OCI-LY7 (cell line): ENCODE results near the gene KLF15. TPM values are rescaled to one million over a fixed set of nuclear protein-coding genes. Genes with fewer than 3 reads are reported as not detected.

Experiments
- BruUV-seq: library from RNA; stranded (reverse); fragments of 400-500 nt; replicated peaks from 2 replicates; lab custom pipeline; 2021; lab: Mats Ljungman, UMichigan
- CTCF ChIA-PET: fragments of 300-600 bp; sonication (Branson Sonifier 250); formaldehyde crosslinking; loops from one replicate; lab custom pipeline; 2022; ENCODE audit warnings: antibody characterized with exemption; ENCODE audit not compliant: unreplicated experiment; lab: Charles Lee
- POLR2A ChIA-PET: fragments of 300-600 bp; sonication (Branson Sonifier 250); formaldehyde crosslinking; loops from one replicate; lab custom pipeline; 2022; ENCODE audit warnings: antibody characterized with exemption; lab: Charles Lee
- DNase-seq: peaks from one replicate; pipeline ENCODE4 v3.0.0-alpha.2; 2015; ENCODE audit warnings: low spot score
- H2AFZ ChIP-seq: fragments of 200-600 bp; sonication (generic), shearing (Covaris generic); 2 replicates; pipeline ENCODE4 v1.6.1; 2014; ENCODE audit warnings: mild to moderate bottlenecking, antibody characterized with exemption, low read length, moderate library complexity
- H3K27ac ChIP-seq: fragments of 200-600 bp; sonication (generic); 2 replicates; pipeline ENCODE4 v1.5.1; 2014; ENCODE audit warnings: mixed run types, low read depth, mild to moderate bottlenecking, moderate library complexity, low read length, inconsistent platforms; ENCODE audit not compliant: poor library complexity, severe bottlenecking
- H3K36me3 ChIP-seq: fragments of 200-600 bp; sonication (generic); 2 replicates; pipeline ENCODE4 v1.6.1; 2014; ENCODE audit warnings: mild to moderate bottlenecking, antibody characterized with exemption, low read length, moderate library complexity, mixed read lengths; ENCODE audit not compliant: insufficient read depth
- H3K4me1 ChIP-seq: fragments of 200-600 bp; sonication (generic); 2 replicates; pipeline ENCODE4 v1.5.1; 2014; ENCODE audit warnings: mild to moderate bottlenecking, low read length; ENCODE audit not compliant: insufficient read depth, poor library complexity, severe bottlenecking
- H3K4me2 ChIP-seq: fragments of 200-600 bp; sonication (generic); 2 replicates; pipeline ENCODE4 v1.6.1; 2014; ENCODE audit warnings: mild to moderate bottlenecking, low read length
- H3K4me3 ChIP-seq: fragments of 200-600 bp; sonication (generic); 2 replicates; pipeline ENCODE4 v1.5.1; 2014; ENCODE audit warnings: mild to moderate bottlenecking, low read depth, low read length; ENCODE audit not compliant: poor library complexity, severe bottlenecking
- H3K79me2 ChIP-seq: fragments of 200-600 bp; sonication (generic); 2 replicates; pipeline ENCODE4 v1.6.1; 2016; ENCODE audit warnings: low read depth, mild to moderate bottlenecking, low read length, moderate library complexity, mixed read lengths; ENCODE audit not compliant: insufficient read depth
- H3K9me2 ChIP-seq: fragments of 200-600 bp; sonication (generic); 2 replicates; pipeline ENCODE4 v1.6.1; 2016; ENCODE audit warnings: mild to moderate bottlenecking, low read length, mixed read lengths; ENCODE audit not compliant: insufficient read depth
- H3K9me3 ChIP-seq: fragments of 200-600 bp; sonication (generic); 2 replicates; pipeline ENCODE4 v1.6.1; 2014; ENCODE audit warnings: mild to moderate bottlenecking, mixed run types, low read length, mixed read lengths
- H4K20me1 ChIP-seq: fragments of 200-600 bp; sonication (generic); 2 replicates; pipeline ENCODE4 v1.6.1; 2014; ENCODE audit warnings: mild to moderate bottlenecking, antibody characterized with exemption, low read length, moderate library complexity, mixed read lengths; ENCODE audit not compliant: insufficient read depth
- EZH2phosphoT487 ChIP-seq: fragments of 200-600 bp; sonication (generic); IDR thresholded peaks from 2 replicates; pipeline ENCODE4 v1.6.1; 2018; ENCODE audit warnings: low read depth, borderline replicate concordance, mild to moderate bottlenecking, mixed run types, antibody characterized with exemption, low read length, moderate library complexity, mixed read lengths
- intact Hi-C: fragments of 100-400 bp; cut with micrococcal nuclease; formaldehyde crosslinking; loops from one replicate; pipeline ENCODE4 v1.10.0; 2022; ENCODE audit not compliant: unreplicated experiment
- total RNA-seq, 2 experiments: library from RNA; depleted of rRNA in 1 of 2; stranded (reverse); fragments of >200 nt in 1 of 2; shearing (Covaris generic) in 1 of 2; gene quantifications; 2 replicates each; pipeline ENCODE4 v1.2.3, GENCODE V29; 2014 to 2022
- TF ChIP-seq, protein P1 (sequence below): fragments of 200-600 bp; sonication (generic); conservative IDR thresholded peaks from 2 replicates; pipeline ENCODE4 v1.5.1; 2014; ENCODE audit warnings: mild to moderate bottlenecking, antibody characterized with exemption, low read length, moderate library complexity, mixed read lengths

KLF15 gene
- total RNA-seq, 2 experiments from 2014 or later, result 12.3 to 26.4 TPM

GRCh38 chr3:126306888-126307482, 50.2 kb downstream of the KLF15 start:
- intact Hi-C loops, result no loop called here
- ChIA-PET CTCF (no interaction called here), POLR2A (interaction anchor here (0.9 kb wide), 1 partner anchor 11 kb away, joined by 3 read pairs; no protein-coding TSS in a partner anchor)
- no peaks in the 10 kb centered on the region for H3K79me2 ChIP-seq
- BruUV-seq, result no TSS peak
- DNase-seq, result peak; percentile 23
- H3K36me3 ChIP-seq, result no peaks in the 10 kb centered on the region
- H3K9me2 ChIP-seq, result no peaks in the 10 kb centered on the region
- H3K9me3 ChIP-seq, result peaks cover 8% of the 10 kb centered on the region
- TF ChIP-seq, protein P1, sequence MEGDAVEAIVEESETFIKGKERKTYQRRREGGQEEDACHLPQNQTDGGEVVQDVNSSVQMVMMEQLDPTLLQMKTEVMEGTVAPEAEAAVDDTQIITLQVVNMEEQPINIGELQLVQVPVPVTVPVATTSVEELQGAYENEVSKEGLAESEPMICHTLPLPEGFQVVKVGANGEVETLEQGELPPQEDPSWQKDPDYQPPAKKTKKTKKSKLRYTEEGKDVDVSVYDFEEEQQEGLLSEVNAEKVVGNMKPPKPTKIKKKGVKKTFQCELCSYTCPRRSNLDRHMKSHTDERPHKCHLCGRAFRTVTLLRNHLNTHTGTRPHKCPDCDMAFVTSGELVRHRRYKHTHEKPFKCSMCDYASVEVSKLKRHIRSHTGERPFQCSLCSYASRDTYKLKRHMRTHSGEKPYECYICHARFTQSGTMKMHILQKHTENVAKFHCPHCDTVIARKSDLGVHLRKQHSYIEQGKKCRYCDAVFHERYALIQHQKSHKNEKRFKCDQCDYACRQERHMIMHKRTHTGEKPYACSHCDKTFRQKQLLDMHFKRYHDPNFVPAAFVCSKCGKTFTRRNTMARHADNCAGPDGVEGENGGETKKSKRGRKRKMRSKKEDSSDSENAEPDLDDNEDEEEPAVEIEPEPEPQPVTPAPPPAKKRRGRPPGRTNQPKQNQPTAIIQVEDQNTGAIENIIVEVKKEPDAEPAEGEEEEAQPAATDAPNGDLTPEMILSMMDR, result no peak
- TF ChIP-seq EZH2phosphoT487, result no peak
- H3K4me3 ChIP-seq, result no peak overlapping the region
- H3K4me2 ChIP-seq, result no peak overlapping the region
- no peak overlapping the region for H3K27ac ChIP-seq
- H2AFZ ChIP-seq, result no peak overlapping the region; the same call in 1 of the 2 replicates
- peaks cover 4% of the 10 kb centered on the region for H3K4me1 ChIP-seq
- H4K20me1 ChIP-seq, result no peaks in the 10 kb centered on the region

- POLR2A ChIA-PET, result no interaction called here
- Histone ChIP-seq H3K4me3 (no peak overlapping the region), H3K4me1 (peaks cover 4% of the 10 kb centered on the region), H3K9me2 (no peaks in the 10 kb centered on the region), H3K27ac (no peak overlapping the region), H3K36me3 (no peaks in the 10 kb centered on the region), H3K79me2 (no peaks in the 10 kb centered on the region), H3K4me2 (no peak overlapping the region), H2AFZ (no peak overlapping the region), H4K20me1 (no peaks in the 10 kb centered on the region), H3K9me3 (peaks cover 8% of the 10 kb centered on the region)
- no TSS peak for BruUV-seq
- intact Hi-C loops, result no loop called here
- CTCF ChIA-PET, result no interaction called here
- TF ChIP-seq EZH2phosphoT487, result no peak
- TF ChIP-seq, protein P1, result no peak
- no peak for DNase-seq
These were observed 50.8 kb downstream of the KLF15 start for GRCh38 chr3:126306397-126306796.

- Histone ChIP-seq H3K9me2 (no peaks in the 10 kb centered on the region), H3K79me2 (no peaks in the 10 kb centered on the region), H3K4me1 (peaks cover 4% of the 10 kb centered on the region), H3K36me3 (no peaks in the 10 kb centered on the region), H4K20me1 (no peaks in the 10 kb centered on the region), H2AFZ (no peak overlapping the region), H3K9me3 (peaks cover 8% of the 10 kb centered on the region), H3K27ac (no peak overlapping the region), H3K4me2 (no peak overlapping the region), H3K4me3 (no peak overlapping the region)
- ChIA-PET POLR2A (no interaction called here), CTCF (no interaction called here)
- no peak for DNase-seq
- TF ChIP-seq, protein P1, result no peak
- no peak for TF ChIP-seq EZH2phosphoT487
- intact Hi-C loops, result no loop called here
- BruUV-seq, result no TSS peak
These were observed 51.8 kb downstream of the KLF15 start for GRCh38 chr3:126305427-126305826.
